A673 (cell line): ENCODE results near the gene CD4. TPM values are rescaled to one million over a fixed set of nuclear protein-coding genes. Genes with fewer than 3 reads are reported as not detected.

Experiments used
- BruUV-seq: library from RNA; stranded (reverse); fragments of 400-500 nt; replicated peaks from 2 replicates; lab custom pipeline; 2021; lab: Mats Ljungman, UMichigan
- CTCF ChIA-PET: fragments of 300-600 bp; sonication (Branson Sonifier 250); formaldehyde crosslinking; loops from one replicate; lab custom pipeline; 2022; ENCODE audit warnings: antibody characterized with exemption; lab: Charles Lee
- POLR2A ChIA-PET: fragments of 300-600 bp; sonication (Branson Sonifier 250); formaldehyde crosslinking; loops from one replicate; lab custom pipeline; 2022; ENCODE audit warnings: antibody characterized with exemption; ENCODE audit not compliant: low non-redundant PET; lab: Charles Lee
- DNase-seq: peaks from one replicate; pipeline ENCODE4 v3.0.0-alpha.2; 2015; ENCODE audit warnings: low spot score
- H3K27ac ChIP-seq: fragments of 200-600 bp; sonication (generic); 2 replicates; pipeline ENCODE4 v1.5.1; 2016; ENCODE audit warnings: mixed run types, low read depth, mild to moderate bottlenecking, mixed read lengths, antibody characterized with exemption, low read length; ENCODE audit not compliant: poor library complexity, severe bottlenecking
- H3K27me3 ChIP-seq: fragments of 200-600 bp; sonication (generic); replicated peaks from 2 replicates; pipeline ENCODE4 v1.6.1; 2017; ENCODE audit warnings: mixed run types, low read depth, mild to moderate bottlenecking, mixed read lengths, antibody characterized with exemption, low read length; ENCODE audit not compliant: insufficient read depth, poor library complexity
- H3K36me3 ChIP-seq: fragments of 200-600 bp; sonication (generic); 2 replicates; pipeline ENCODE4 v1.6.1; 2016; ENCODE audit warnings: mixed run types, mild to moderate bottlenecking, mixed read lengths, antibody characterized with exemption, low read length; ENCODE audit not compliant: insufficient read depth, poor library complexity, severe bottlenecking
- H3K4me1 ChIP-seq: fragments of 200-600 bp; sonication (generic); 2 replicates; pipeline ENCODE4 v1.6.1; 2017; ENCODE audit warnings: mixed run types, mild to moderate bottlenecking, mixed read lengths, antibody characterized with exemption, low read length; ENCODE audit not compliant: insufficient read depth, poor library complexity, severe bottlenecking
- H3K4me3 ChIP-seq: fragments of 200-600 bp; sonication (generic); 2 replicates; pipeline ENCODE4 v1.5.1; 2016; ENCODE audit warnings: low read depth, mixed run types, mild to moderate bottlenecking, mixed read lengths, low read length; ENCODE audit not compliant: poor library complexity, severe bottlenecking
- H3K9me3 ChIP-seq: fragments of 200-600 bp; sonication (generic); 2 replicates; pipeline ENCODE4 v1.6.1; 2016; ENCODE audit warnings: mixed run types, low read depth, mild to moderate bottlenecking, mixed read lengths, antibody characterized with exemption, low read length; ENCODE audit not compliant: poor library complexity, severe bottlenecking
- CTCF ChIP-seq: fragments of 300-800, 200-600 bp; sonication (generic); conservative IDR thresholded peaks from 2 replicates; pipeline ENCODE4 v1.5.1; 2017; ENCODE audit warnings: low read depth, mild to moderate bottlenecking, antibody characterized with exemption, low read length, moderate library complexity, mixed read lengths
- EZH2 ChIP-seq: fragments of 200-600 bp; sonication (generic); IDR thresholded peaks from 2 replicates; pipeline ENCODE4 v1.6.1; 2017; ENCODE audit warnings: borderline replicate concordance, low read depth, mild to moderate bottlenecking, mixed read lengths, antibody characterized with exemption, low read length; ENCODE audit not compliant: poor library complexity, severe bottlenecking
- intact Hi-C: fragments of 100-400 bp; cut with micrococcal nuclease; formaldehyde crosslinking; loops from one replicate; pipeline ENCODE4 v1.10.0; 2022; ENCODE audit not compliant: unreplicated experiment
- total RNA-seq: library from RNA; stranded (reverse); gene quantifications from 2 replicates; pipeline ENCODE4 v1.2.3, GENCODE V29; 2021

Gene CD4
- total RNA-seq, 1 experiment from 2014 or later = not detected

GRCh38 chr12:6840330-6840729 lies 51.0 kb downstream of the CD4 start:
- Histone ChIP-seq H3K27ac (no peak overlapping the region), H3K9me3 (no peaks in the 10 kb centered on the region), H3K4me1 (no peaks in the 10 kb centered on the region), H3K4me3 (no peak overlapping the region), H3K27me3 (no peaks in the 10 kb centered on the region), H3K36me3 (peaks cover 43% of the 10 kb centered on the region)
- no peak for DNase-seq
- TF ChIP-seq EZH2 (no peak), CTCF (no peak)
- ChIA-PET POLR2A (no interaction called here), CTCF (no interaction called here)
- intact Hi-C loops = no loop called here
- BruUV-seq = no TSS peak

DNA sequence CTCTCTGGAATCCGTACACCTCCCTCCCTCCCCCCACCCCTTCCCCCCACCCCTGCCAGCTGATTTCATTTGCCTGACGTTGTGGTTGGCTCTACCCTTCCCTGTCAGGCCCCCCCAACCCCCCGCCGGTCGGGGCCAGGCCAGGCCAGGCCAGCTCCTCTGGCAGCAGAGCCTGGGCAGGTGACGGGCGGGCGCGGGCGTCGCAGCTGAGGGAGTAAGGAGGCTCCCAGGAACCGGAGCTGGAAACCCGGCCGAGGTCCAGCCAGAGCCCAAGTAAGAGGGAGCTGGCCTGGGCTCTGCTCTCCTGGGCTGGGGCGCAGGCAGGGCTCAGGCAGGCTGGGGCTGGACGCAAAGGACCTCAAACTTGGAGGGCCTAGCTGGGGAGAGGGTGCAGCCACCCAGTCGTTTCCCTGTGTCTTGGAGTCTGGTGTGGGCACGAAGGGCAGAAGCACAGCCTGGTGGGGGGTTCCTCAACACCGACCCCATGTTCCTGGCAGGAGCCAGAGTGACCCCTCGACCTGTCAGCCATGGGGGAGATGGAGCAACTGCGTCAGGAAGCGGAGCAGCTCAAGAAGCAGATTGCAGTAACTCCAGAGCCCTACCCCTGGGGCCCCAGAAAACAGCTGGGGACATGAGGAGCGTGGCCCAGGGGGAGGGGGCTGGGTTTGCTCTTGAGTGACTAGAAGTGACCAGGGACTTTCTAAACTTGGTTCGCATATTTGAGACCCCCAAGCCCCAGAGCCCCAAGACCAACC lies 51.6 kb downstream of the CD4 start, which contains the start of gene GNB3:
Gene GNB3 (plus strand): TSS at position 165 of the 755 bp plus-strand sequence. CDS start 363 bp downstream, at position 528.
- no TSS peak for BruUV-seq
- Histone ChIP-seq H3K4me3 (no peak within 1 kb of the TSS), H3K27ac (no peak within 1 kb of the TSS), H3K36me3 (peaks cover 48% of the 10 kb centered on the region), H3K27me3 (no peaks in the 10 kb centered on the region), H3K4me1 (no peaks in the 10 kb centered on the region), H3K9me3 (no peaks in the 10 kb centered on the region)
- intact Hi-C loops = no loop called here
- CTCF ChIA-PET = no interaction called here
- DNase-seq = no peak
- TF ChIP-seq CTCF (no peak), EZH2 (no peak)
- POLR2A ChIA-PET = interaction anchor here (0.9 kb wide), 1 partner anchor 11 kb away, joined by 5 read pairs; the partner anchor contains the start of gene USP5

DNA sequence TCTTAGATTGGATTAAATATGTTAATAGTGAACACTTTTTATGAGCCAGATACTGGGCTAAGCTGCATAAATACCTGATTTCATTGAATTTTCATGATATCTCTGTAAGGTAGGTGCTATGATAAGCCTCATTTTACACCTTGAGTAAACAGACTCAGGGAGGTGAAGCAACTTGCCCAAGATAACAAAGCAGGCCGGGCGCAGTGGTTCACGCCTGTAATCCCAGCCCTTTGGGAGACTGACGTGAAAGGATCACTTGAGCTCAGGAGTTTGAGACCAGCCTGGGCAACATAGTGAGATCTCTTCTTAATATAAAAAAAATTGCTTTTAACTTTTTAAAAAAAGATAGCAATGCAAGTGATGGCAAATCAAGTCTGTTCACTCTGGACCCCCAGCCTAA lies 52.7 kb downstream of the CD4 start:
- Histone ChIP-seq H3K27ac (no peak overlapping the region), H3K4me3 (no peak overlapping the region), H3K9me3 (no peaks in the 10 kb centered on the region), H3K4me1 (no peaks in the 10 kb centered on the region), H3K36me3 (peaks cover 51% of the 10 kb centered on the region), H3K27me3 (no peaks in the 10 kb centered on the region)
- POLR2A ChIA-PET = interaction anchor here (0.9 kb wide), 1 partner anchor 10 kb away, joined by 5 read pairs; the partner anchor contains the start of gene USP5
- TF ChIP-seq EZH2 = no peak
- no peak for TF ChIP-seq CTCF
- BruUV-seq = no TSS peak
- CTCF ChIA-PET = no interaction called here
- no peak for DNase-seq
- intact Hi-C loops = no loop called here
